NCI-H128 (cell line): ENCODE data around the gene GALNT10.

Experiments
- DNase-seq: peaks from one replicate; lab custom pipeline; 2025; ENCODE audit not compliant: unreplicated experiment; lab: John Stamatoyannopoulos, UW

Gene GALNT10

DNA sequence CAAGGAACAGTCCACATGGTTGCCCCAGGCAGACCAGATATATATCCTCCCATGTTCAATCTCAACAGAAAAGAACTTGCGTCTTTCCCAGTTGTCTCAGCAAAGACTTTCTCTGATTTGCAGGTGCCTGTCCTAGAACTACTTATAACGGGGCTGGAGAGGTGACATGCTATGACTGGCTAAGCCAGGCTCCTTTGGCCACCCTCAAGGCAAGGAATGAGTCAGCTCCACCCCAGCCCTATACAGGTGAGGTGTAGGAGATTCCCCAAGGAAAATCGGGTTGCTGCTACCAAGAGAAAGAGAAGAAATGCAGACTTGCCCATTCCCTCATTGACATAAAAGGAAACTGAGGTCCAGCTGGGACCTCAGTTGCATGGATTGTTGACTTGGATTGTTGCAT is 127.4 kb downstream of the GALNT10 start:
- DNase-seq: no peak

DNA sequence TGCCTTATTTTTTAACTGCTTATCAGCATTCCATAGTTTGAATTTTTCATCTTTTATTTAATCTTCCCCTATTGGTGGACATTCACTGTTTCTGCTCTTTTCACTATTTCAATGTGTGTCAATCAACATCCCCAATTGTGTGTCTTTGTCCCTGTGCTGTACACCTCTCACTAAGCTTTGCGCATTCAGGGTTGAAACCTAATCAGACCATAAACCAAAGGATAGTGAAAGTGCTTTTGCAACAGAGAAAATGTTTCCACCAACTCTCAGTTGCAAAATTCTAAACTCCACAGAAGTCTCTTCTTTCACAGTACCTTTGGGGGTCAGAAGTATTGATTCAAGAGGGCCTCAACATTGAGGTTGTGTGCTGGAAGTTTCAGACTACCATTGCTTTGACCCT is 128.2 kb downstream of the GALNT10 start:
- no peak for DNase-seq

DNA sequence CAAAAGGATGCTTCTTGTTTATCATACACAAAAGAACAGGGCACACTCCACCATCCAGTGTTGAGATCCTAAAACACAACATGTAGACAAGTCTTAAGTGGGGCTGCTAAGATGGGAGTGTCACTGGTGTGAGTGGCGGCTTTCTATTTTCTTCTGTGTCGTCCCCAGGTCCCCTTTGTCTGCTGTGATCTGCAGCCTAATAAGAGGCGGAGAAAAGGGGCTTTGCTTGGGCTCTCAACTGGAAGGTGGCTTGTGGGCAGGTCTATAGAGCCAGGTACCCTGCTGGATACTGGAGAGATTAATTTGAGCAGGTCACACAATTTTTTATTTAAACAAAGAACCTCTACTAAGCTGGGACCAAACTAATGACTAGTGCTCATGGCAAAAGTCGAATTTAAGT is 129.2 kb downstream of the GALNT10 start:
- no peak for DNase-seq

DNA sequence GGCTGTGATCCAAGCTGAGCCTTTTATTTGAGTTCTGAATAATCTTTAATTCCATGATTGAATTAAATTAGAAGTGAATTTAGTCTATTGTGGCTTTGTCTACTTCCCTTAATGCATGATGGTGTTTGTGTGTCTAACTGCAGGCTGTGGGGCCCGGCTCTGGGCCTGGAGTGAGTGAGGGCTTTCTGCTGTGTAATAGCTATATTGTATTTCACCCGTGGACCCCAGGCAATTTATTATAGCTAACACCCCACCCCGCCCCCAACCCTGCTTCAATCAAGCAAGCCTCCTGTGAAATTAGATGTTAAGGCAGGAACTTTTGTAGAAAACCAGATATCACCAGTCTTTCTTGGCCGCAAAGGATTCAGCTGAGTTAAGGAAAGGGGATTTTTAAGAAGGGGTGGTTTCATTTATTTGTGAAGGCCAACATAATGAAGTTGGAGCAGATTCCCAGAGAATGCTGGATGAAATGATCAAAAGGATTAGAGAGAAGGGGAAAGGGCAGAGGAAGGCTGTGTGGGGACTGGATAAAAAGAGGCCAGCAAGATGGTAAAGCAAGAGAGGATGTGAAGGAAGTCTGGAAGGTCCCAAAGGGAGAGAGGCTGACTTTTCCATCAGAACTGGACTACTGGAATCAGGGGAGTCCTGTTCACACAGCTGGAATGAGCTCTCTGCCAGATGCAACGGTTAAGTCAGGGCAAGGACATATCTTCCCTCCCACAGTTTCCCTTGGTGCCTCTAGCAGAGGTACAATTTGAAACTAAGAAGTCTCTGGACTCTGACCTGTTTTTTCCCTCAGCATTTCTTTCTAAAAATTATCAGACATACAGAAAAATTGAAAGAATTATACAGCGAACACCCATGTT is 129.9 kb downstream of the GALNT10 start:
- no peak for DNase-seq

DNA sequence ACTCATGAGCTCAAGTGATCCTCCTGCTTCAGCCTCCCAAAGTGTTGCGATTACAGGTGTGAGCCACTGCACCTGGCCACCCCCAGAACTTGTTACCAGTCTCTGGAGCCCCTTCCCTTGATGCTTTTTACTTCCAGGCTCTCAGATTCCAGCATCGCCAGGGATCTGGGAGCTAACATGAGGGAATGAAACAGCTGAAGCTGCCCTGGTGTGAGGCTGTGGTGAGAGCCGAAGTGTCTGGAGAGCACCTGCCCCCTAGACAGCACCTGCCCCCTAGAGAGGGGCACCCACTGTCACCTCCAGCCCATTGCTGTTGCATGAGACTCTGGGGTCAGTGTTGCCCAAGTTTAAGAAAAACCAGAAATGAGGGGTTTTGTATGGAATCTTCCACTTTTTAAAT is 131.0 kb downstream of the GALNT10 start:
- no peak for DNase-seq

DNA sequence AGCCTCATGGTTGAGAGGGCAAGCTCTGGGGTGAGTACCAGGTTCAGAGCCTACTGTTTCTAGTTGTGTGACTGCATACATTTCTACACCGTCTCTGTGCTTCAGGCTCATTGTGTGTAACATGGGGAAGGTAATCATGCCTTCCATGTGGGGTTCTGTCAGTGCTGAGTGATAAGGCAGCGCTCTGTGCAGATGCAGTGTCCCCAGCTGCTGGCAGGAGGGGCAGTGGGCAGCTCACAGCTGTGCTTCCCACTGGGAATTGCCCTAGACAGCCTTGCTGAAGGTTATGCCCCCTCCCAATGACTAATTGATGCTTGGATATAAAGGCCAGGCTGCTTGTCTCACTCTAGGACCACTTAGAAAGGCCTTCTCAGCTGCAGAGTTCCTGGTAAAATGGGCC is 133.5 kb downstream of the GALNT10 start:
- DNase-seq: no peak

DNA sequence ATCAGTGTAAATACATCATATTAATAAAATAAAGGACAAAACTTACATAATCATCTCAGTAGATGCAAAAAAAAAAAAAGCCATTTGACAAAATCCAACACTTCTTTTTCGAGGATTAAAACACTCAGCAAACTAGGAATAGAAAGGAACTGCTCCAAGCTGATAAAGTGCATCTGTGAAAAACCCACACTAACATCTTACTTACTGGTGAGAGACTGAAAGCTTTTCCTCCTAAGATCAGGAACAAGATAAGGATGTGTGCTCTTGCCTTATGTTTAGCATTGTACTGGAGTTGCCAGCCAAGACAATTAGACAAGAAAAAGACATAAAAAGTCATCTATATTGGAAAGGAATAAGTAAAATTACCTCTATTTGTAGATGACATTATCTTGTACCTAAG is 135.0 kb downstream of the GALNT10 start:
- no peak for DNase-seq

DNA sequence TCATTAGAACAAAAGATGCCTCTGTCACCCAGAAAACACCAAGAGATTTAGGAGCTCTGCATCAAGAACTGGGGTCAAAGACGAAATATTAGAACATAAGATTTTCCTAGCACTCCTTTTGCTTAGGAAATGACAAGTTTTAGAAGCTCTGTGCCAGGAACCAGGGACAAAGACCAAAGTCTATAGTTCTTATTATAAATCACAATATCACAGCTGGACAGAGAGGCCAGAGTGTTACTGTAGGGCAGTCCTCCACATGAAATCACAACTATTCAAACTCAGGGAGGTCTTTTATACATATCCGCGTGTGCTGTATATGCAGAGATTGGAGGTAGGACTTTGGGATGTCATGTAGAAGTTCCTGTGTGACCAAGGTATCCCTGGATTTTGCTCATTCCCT is 138.5 kb downstream of the GALNT10 start:
- no peak for DNase-seq

GRCh38 chr5:154329519-154330040 is 139.0 kb downstream of the GALNT10 start:
- no peak for DNase-seq

- DNase-seq: no peak
Observed at GRCh38 chr5:154330097-154330667, 139.6 kb downstream of the GALNT10 start.

DNA sequence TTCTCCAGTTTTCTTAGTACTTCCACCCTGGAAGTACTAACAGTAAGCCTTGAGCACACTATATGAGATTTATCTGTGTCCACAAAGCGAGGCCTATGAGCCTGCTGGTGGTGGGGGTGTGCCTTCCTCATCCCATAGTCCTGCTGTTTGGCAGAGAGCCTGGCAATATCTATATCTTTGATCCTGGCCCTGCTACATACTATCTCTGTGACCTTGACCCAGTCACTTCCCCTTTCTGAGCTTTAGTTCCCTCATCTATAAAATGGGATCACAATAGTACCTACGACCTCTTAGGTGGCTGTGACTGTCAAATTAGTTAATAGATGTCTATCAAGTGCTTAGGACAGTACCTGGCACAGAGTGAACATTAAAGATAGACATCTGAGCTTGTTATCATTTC is 140.7 kb downstream of the GALNT10 start:
- no peak for DNase-seq

GRCh38 chr5:154331924-154332323 is 141.4 kb downstream of the GALNT10 start:
- DNase-seq: no peak

DNA sequence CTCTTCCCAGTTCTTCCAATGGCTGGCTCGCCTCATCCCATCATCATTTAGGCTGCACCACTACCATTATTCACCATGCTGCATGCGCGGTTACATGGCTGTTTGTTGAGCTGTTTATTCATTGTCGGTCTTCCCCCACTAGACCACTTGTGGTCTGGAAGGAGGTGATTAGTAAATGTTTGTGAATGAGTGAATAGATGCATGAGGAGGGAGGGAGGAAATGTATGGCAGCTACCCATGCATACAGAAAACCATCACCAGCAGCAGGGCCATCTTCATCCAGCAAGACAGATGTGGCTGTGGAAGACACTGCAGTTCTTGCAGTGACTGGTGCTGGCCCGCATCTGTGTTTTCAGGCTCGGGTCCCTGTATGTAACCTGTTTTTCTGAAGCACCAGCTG is 141.9 kb downstream of the GALNT10 start:
- DNase-seq: no peak

GRCh38 chr5:154333016-154333415 is 142.5 kb downstream of the GALNT10 start:
- DNase-seq: no peak

DNA sequence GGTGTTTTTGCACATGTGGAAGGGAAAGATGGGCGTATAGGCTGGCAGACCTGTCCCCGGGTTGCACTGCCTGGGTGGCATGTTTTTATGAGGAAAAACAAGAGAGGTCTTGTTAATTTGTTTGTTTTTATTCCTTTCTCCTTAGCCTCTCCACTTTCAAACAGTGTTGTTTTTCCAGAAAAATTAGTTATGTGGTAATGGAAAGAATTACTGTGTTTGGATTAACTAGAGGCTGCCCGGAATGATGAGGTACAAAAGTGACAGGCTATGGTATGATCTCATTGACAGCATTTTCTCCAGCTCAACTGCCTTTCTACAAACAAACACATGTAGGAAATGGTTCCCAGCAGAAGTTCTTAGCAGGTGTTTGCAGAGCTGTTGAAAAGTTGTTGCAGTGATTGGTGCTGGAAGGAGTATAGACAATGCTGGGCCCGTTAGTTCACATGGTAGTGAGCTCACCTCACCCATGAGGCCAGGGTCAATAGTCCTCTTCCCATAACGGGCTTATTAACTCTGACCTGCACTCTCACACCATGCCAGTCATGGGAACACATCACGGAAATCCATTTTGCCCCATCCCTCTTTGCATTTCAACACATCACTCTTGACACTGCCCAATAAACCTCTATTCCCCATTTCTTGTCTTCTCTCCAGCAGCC is 144.0 kb downstream of the GALNT10 start:
- no peak for DNase-seq

DNA sequence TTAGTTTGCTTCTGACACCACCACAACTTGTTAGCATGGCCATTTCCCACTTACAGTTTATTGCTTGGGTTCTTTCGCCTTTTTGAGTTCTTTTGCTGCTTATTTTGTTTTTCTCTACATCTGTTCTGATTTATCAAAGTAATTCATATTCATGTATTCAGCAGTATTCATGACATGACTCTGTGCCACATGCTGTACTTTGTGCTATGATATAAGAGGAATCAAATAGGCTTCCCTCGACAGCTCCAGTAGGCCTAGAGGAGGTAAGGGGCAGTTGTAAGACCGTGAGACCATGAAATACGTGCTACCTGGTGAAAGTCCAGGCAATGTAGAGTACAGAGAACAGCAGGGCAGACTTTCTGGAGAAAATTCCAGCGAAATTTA is 144.5 kb downstream of the GALNT10 start:
- no peak for DNase-seq

GRCh38 chr5:154341620-154342019 is 151.1 kb downstream of the GALNT10 start:
- DNase-seq: no peak

GRCh38 chr5:154342211-154342610 is 151.7 kb downstream of the GALNT10 start:
- no peak for DNase-seq

- no peak for DNase-seq
Observed at GRCh38 chr5:154342963-154343362, 152.4 kb downstream of the GALNT10 start.

DNA sequence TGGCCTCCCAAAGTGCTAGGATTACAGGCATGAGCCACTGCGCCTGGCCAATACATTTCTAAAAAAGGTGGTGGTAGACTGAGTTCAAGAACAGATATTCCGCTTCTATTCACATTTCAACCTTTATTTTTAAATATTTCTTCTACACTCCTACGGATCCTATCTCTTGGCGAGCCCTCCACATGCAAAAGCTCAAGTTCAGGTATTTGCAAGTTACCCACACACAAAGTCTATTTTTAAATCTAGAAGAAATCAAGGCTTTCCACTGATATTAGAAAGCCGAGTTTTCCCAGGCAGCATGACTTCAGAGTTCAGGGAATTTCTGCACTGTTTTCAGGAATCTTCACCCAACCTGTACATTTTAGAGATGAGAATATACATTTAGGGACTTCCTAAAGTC is 153.9 kb downstream of the GALNT10 start:
- DNase-seq: no peak

GRCh38 chr5:154345255-154345952 is 154.9 kb downstream of the GALNT10 start:
- no peak for DNase-seq
